IMR-90 (cell line): ENCODE results near the gene RPS23. TPM values are rescaled to one million over a fixed set of nuclear protein-coding genes. Genes with fewer than 3 reads are reported as not detected.

Source experiments
- ATAC-seq: fragments of 200-7000 bp; cut with Tn5 transposase; 2 replicates; pipeline ENCODE4 v1.9.1; 2020; ENCODE audit warnings: low read depth, mild to moderate bottlenecking, moderate library complexity
- BruUV-seq: library from RNA; stranded (reverse); fragments of 400-500 nt; replicated peaks from 2 replicates; lab custom pipeline; 2021; lab: Mats Ljungman, UMichigan
- CTCF ChIA-PET: fragments of 300-600 bp; formaldehyde crosslinking; extraction: SDS; loops from one replicate; lab custom pipeline; 2021; ENCODE audit warnings: antibody characterized with exemption; lab: Yijun Ruan, JAX
- POLR2A ChIA-PET: fragments of 300-600 bp; sonication (Branson Sonifier 250); formaldehyde crosslinking; loops from one replicate; lab custom pipeline; 2022; ENCODE audit warnings: antibody characterized with exemption; ENCODE audit not compliant: unreplicated experiment; lab: Charles Lee
- DNase-seq: peaks from one replicate; pipeline ENCODE4 v3.0.0; 2013
- H2AFZ ChIP-seq: replicated peaks from 2 replicates; pipeline ENCODE3; 2013; ENCODE audit warnings: low read length, mild to moderate bottlenecking; ENCODE audit not compliant: poor library complexity
- H2AK5ac ChIP-seq: 2 replicates; pipeline ENCODE4 v1.6.1; 2013; ENCODE audit warnings: low read depth, low read length, inconsistent platforms
- H2AK9ac ChIP-seq: replicated peaks from 2 replicates; pipeline ENCODE3; 2013; ENCODE audit warnings: mild to moderate bottlenecking, low read depth, low read length, moderate library complexity; ENCODE audit not compliant: poor library complexity
- H2BK120ac ChIP-seq: 2 replicates; pipeline ENCODE4 v1.6.1; 2013; ENCODE audit warnings: low read depth, low read length, inconsistent platforms
- H2BK15ac ChIP-seq: 3 replicates; pipeline ENCODE4 v1.6.1; 2013; ENCODE audit warnings: low read depth, low read length, inconsistent platforms
- H2BK20ac ChIP-seq: 2 replicates; pipeline ENCODE4 v1.6.1; 2013; ENCODE audit warnings: low read depth, mild to moderate bottlenecking, inconsistent platforms, low read length, moderate library complexity
- H2BK5ac ChIP-seq: 2 replicates; pipeline ENCODE4 v1.6.1; 2013; ENCODE audit warnings: mild to moderate bottlenecking, low read depth, low read length, inconsistent platforms; ENCODE audit not compliant: poor library complexity, severe bottlenecking
- H3K14ac ChIP-seq: replicated peaks from 2 replicates; pipeline ENCODE4 v1.6.1; 2013; ENCODE audit warnings: low read depth, low read length, inconsistent platforms
- H3K18ac ChIP-seq: 2 replicates; pipeline ENCODE4 v1.6.1; 2013; ENCODE audit warnings: low read depth, low read length, control low read depth
- H3K23ac ChIP-seq: 2 replicates; pipeline ENCODE4 v1.6.1; 2013; ENCODE audit warnings: low read depth, low read length, inconsistent platforms
- H3K27ac ChIP-seq: 2 replicates; pipeline ENCODE4 v1.5.1; 2013; ENCODE audit warnings: mild to moderate bottlenecking, control low read depth, low read length; ENCODE audit not compliant: insufficient read depth
- H3K27me3 ChIP-seq: 2 replicates; pipeline ENCODE4 v1.6.1; 2013; ENCODE audit warnings: low read length; ENCODE audit not compliant: control insufficient read depth, insufficient read depth
- H3K36me3 ChIP-seq: 2 replicates; pipeline ENCODE4 v1.6.1; 2013; ENCODE audit warnings: low read length, mixed read lengths; ENCODE audit not compliant: control insufficient read depth, insufficient read depth
- H3K4ac ChIP-seq: 2 replicates; pipeline ENCODE4 v1.6.1; 2013; ENCODE audit warnings: low read depth, low read length, inconsistent platforms
- H3K4me1 ChIP-seq: 2 replicates; pipeline ENCODE4 v1.6.1; 2013; ENCODE audit warnings: low read length, mixed read lengths; ENCODE audit not compliant: control insufficient read depth, insufficient read depth
- H3K4me2 ChIP-seq: 2 replicates; pipeline ENCODE4 v1.6.1; 2013; ENCODE audit warnings: low read depth, mild to moderate bottlenecking, control low read depth, low read length, moderate library complexity
- H3K4me3 ChIP-seq: 2 replicates; pipeline ENCODE4 v1.5.1; 2013; ENCODE audit warnings: low read depth, mild to moderate bottlenecking, control low read depth, low read length, moderate library complexity; ENCODE audit not compliant: insufficient read depth
- H3K56ac ChIP-seq: 2 replicates; pipeline ENCODE4 v1.6.1; 2013; ENCODE audit warnings: low read length, inconsistent platforms; ENCODE audit not compliant: insufficient read depth; ENCODE audit errors: extremely low read depth
- H3K79me1 ChIP-seq, 2 experiments: 2 replicates each; pipeline ENCODE4 v1.6.1; 2013; ENCODE audit warnings: low read length in 2 of 2, inconsistent platforms in 1 of 2, low read depth in 1 of 2
- H3K9ac ChIP-seq: 2 replicates; pipeline ENCODE4 v1.6.1; 2013; ENCODE audit warnings: low read depth, low read length, control low read depth
- H3K9me1 ChIP-seq: 2 replicates; pipeline ENCODE4 v1.6.1; 2013; ENCODE audit warnings: low read length, inconsistent platforms; ENCODE audit not compliant: insufficient read depth
- H3K9me3 ChIP-seq: 2 replicates; pipeline ENCODE4 v1.6.1; 2013; ENCODE audit warnings: low read length; ENCODE audit not compliant: control insufficient read depth, insufficient read depth
- H4K20me1 ChIP-seq: 2 replicates; pipeline ENCODE4 v1.6.1; 2013; ENCODE audit warnings: low read length, inconsistent platforms; ENCODE audit not compliant: insufficient read depth
- H4K5ac ChIP-seq: 2 replicates; pipeline ENCODE4 v1.6.1; 2013; ENCODE audit warnings: mild to moderate bottlenecking, low read depth, low read length, control low read depth
- H4K8ac ChIP-seq, 2 experiments: 2 replicates each; pipeline ENCODE4 v1.6.1; 2013; ENCODE audit warnings: low read depth in 2 of 2, low read length in 2 of 2, control low read depth in 1 of 2, inconsistent platforms in 1 of 2
- H4K91ac ChIP-seq: 2 replicates; pipeline ENCODE4 v1.6.1; 2013; ENCODE audit warnings: low read depth, low read length, inconsistent platforms; ENCODE audit not compliant: insufficient read depth
- BHLHE40 ChIP-seq: fragments of 150-350 bp; IDR thresholded peaks from 2 replicates; pipeline ENCODE4 v1.6.1; 2016; ENCODE audit warnings: mild to moderate bottlenecking, low read depth, low read length
- CEBPB ChIP-seq: IDR thresholded peaks from 2 replicates; pipeline ENCODE4 v1.6.1; 2012; ENCODE audit warnings: low read depth, low read length, improper control_type of control experiment
- CHD1 ChIP-seq: IDR thresholded peaks from 2 replicates; pipeline ENCODE4 v1.6.1; 2012; ENCODE audit warnings: low read depth, low read length, improper control_type of control experiment
- CTCF ChIP-seq: conservative IDR thresholded peaks from 2 replicates; pipeline ENCODE4 v1.5.1; 2012; ENCODE audit warnings: mild to moderate bottlenecking, low read depth, low read length, improper control_type of control experiment
- MAZ ChIP-seq: IDR thresholded peaks from 2 replicates; pipeline ENCODE4 v1.6.1; 2012; ENCODE audit warnings: low read depth, mild to moderate bottlenecking, low read length, improper control_type of control experiment, moderate library complexity, borderline replicate concordance
- MXI1 ChIP-seq: IDR thresholded peaks from 2 replicates; pipeline ENCODE4 v1.6.1; 2012; ENCODE audit warnings: low read depth, mild to moderate bottlenecking, low read length, moderate library complexity, borderline replicate concordance
- NFE2L2 ChIP-seq: fragments of 150-350 bp; IDR thresholded peaks from 2 replicates; pipeline ENCODE4 v1.6.1; 2016; ENCODE audit warnings: low read depth, mild to moderate bottlenecking, low read length
- POLR2A ChIP-seq: IDR thresholded peaks from 2 replicates; pipeline ENCODE4 v1.6.1; 2012; ENCODE audit warnings: mild to moderate bottlenecking, low read depth, low read length
- RFX5 ChIP-seq: IDR thresholded peaks from 2 replicates; pipeline ENCODE4 v1.8.0; 2012; ENCODE audit warnings: low read depth, mild to moderate bottlenecking, low read length, moderate library complexity
- SMC3 ChIP-seq: fragments of 150-350 bp; IDR thresholded peaks from 2 replicates; pipeline ENCODE4 v1.6.1; 2016; ENCODE audit warnings: low read depth, mild to moderate bottlenecking, antibody characterized with exemption, low read length, moderate library complexity
- USF2 ChIP-seq: fragments of 150-350 bp; IDR thresholded peaks from 2 replicates; pipeline ENCODE4 v1.6.1; 2017; ENCODE audit warnings: mild to moderate bottlenecking, antibody characterized with exemption, low read length, low read depth
- WGBS, 2 experiments: methylation state at CpG; one replicate each; pipeline versions ENCODE4 v1.1.5 to v1.1.7; 2013; ENCODE audit warnings: missing lambda C conversion rate in 2 of 2; ENCODE audit not compliant: insufficient read length in 1 of 2; ENCODE audit errors: extremely low coverage in 2 of 2; 5-methylcytosine and 5-hydroxymethylcytosine counted together
- dilution Hi-C: fragments of 300-500 bp; cut with HindIII; formaldehyde crosslinking; loops from one replicate; pipeline ENCODE4 v1.14.3; 2018; ENCODE audit warnings: low sequenced_read_pairs; ENCODE audit not compliant: unreplicated experiment
- in situ Hi-C: fragments of 300-500 bp; cut with MboI; formaldehyde crosslinking; loops from 3 replicates; pipeline ENCODE4 v1.14.3; 2019; ENCODE audit warnings: low sequenced_read_pairs, inconsistent platforms, mixed read lengths
- intact Hi-C: fragments of 100-400 bp; cut with micrococcal nuclease; formaldehyde crosslinking; loops from 2 replicates; pipeline ENCODE4 v1.10.0; 2022
- polyA plus RNA-seq, 3 experiments: library from polyadenylated mRNA; depleted of rRNA; stranded (reverse); fragments of >200 nt; gene quantifications; 2 replicates each; pipeline ENCODE4 v1.2.3, GENCODE V29; 2012; ENCODE audit warnings: low replicate concordance in 1 of 3
- total RNA-seq: library from RNA; depleted of rRNA; stranded (reverse); fragments of >200 nt; gene quantifications from 2 replicates; pipeline ENCODE4 v1.2.3, GENCODE V29; 2012

The RPS23 gene
- total and polyA plus RNA-seq, 2 of the 4 experiments (the other 2 are of a cell fraction) = 3,186 to 3,318 TPM

- Histone ChIP-seq H2BK120ac (no peak overlapping the region), H2AK9ac (no peak overlapping the region), H3K4me2 (no peak overlapping the region), H3K9ac (no peak overlapping the region), H3K4me1 (peaks cover 4% of the 10 kb centered on the region; the same call in 1 of the 2 replicates), H2BK5ac (no peak overlapping the region), H3K18ac (no peak overlapping the region), H3K14ac (no peak overlapping the region), H4K8ac (no peak overlapping the region), H3K4ac (no peak overlapping the region), H3K4me3 (no peak overlapping the region), H3K36me3 (no peaks in the 10 kb centered on the region), H3K79me1 (no peaks in the 10 kb centered on the region), H3K9me1 (0 out of 2 replicates have a peak, but pooled peaks cover 3% of the 10 kb centered on the region), H3K56ac (no peak overlapping the region), H3K27me3 (no peaks in the 10 kb centered on the region; the same call in 1 of the 2 replicates), H4K20me1 (no peaks in the 10 kb centered on the region), H4K5ac (no peak overlapping the region), H2BK20ac (no peak overlapping the region), H2AK5ac (no peak overlapping the region), H3K9me3 (no peaks in the 10 kb centered on the region), H2AFZ (no peak overlapping the region), H4K91ac (no peak overlapping the region), H3K27ac (no peak overlapping the region), H3K23ac (no peak overlapping the region), H2BK15ac (no peak overlapping the region)
- dilution Hi-C loops (no loop called here), in situ Hi-C loops (loop anchor here (10.0 kb wide), 1 partner anchor 1155 kb away; the partner anchor contains the start of gene VCAN), intact Hi-C loops (no loop called here)
- BruUV-seq = no TSS peak
- no peak for DNase-seq
- 90% methylated on average over 3 of the region's 5 CpGs; no CpG with 5 or more reads in 1 of the 2 experiments for WGBS, 2 experiments
- ChIA-PET POLR2A (interaction anchor here (0.6 kb wide), 1 partner anchor 759 kb away, joined by 6 read pairs; no protein-coding TSS in a partner anchor), CTCF (no interaction called here)
- TF ChIP-seq CTCF = no peak
- TF ChIP-seq NFE2L2 = no peak
- TF ChIP-seq USF2 = no peak
- TF ChIP-seq SMC3 = no peak
- no peak for TF ChIP-seq CEBPB
- no peak for TF ChIP-seq POLR2A
- TF ChIP-seq MAZ = no peak
- TF ChIP-seq CHD1 = no peak
- TF ChIP-seq RFX5 = no peak
- no peak for TF ChIP-seq BHLHE40
- TF ChIP-seq MXI1 = no peak
- no peak for ATAC-seq
Measured at GRCh38 chr5:82319651-82320376, 41.7 kb upstream of the RPS23 start.
